Neuronal stem cell (in vitro differentiated cells): ENCODE results near the gene WHRN.

Source experiments
- DNase-seq: peaks from one replicate; pipeline ENCODE4 v3.0.0-alpha.2; 2013; ENCODE audit warnings: low spot score
- H2AFZ ChIP-seq: one replicate; pipeline ENCODE4 v1.6.1; 2013; ENCODE audit warnings: mild to moderate bottlenecking, low read length, inconsistent platforms
- H2AK5ac ChIP-seq: 2 replicates; pipeline ENCODE4 v1.6.1; 2013; ENCODE audit warnings: low read depth, mild to moderate bottlenecking, inconsistent platforms, low read length, moderate library complexity, mixed read lengths
- H2BK120ac ChIP-seq: 2 replicates; pipeline ENCODE4 v1.6.1; 2013; ENCODE audit warnings: low read depth, mild to moderate bottlenecking, inconsistent platforms, low read length, moderate library complexity, mixed read lengths
- H2BK12ac ChIP-seq: one replicate; pipeline ENCODE4 v1.6.1; 2013; ENCODE audit warnings: low read length, inconsistent platforms
- H2BK15ac ChIP-seq: 2 replicates; pipeline ENCODE4 v1.6.1; 2013; ENCODE audit warnings: mild to moderate bottlenecking, low read length, inconsistent platforms, mixed read lengths
- H2BK5ac ChIP-seq: one replicate; pipeline ENCODE4 v1.6.1; 2013; ENCODE audit warnings: inconsistent platforms, mild to moderate bottlenecking, low read length, moderate library complexity
- H3K14ac ChIP-seq: one replicate; pipeline ENCODE4 v1.6.1; 2013; ENCODE audit warnings: low read length, inconsistent platforms
- H3K18ac ChIP-seq: 2 replicates; pipeline ENCODE4 v1.6.1; 2013; ENCODE audit warnings: low read length, inconsistent platforms
- H3K23ac ChIP-seq: 2 replicates; pipeline ENCODE4 v1.6.1; 2013; ENCODE audit warnings: low read depth, mild to moderate bottlenecking, mixed read lengths, low read length, inconsistent platforms; ENCODE audit not compliant: poor library complexity
- H3K27ac ChIP-seq: replicated peaks from 3 replicates; pipeline ENCODE4 v1.5.1; 2013; ENCODE audit warnings: low read length, inconsistent platforms
- H3K27me3 ChIP-seq, 3 experiments: 2 replicates each; pipeline ENCODE4 v1.6.1; 2013; ENCODE audit warnings: low read length in 3 of 3, mild to moderate bottlenecking in 2 of 3, inconsistent platforms in 1 of 3, low read depth in 1 of 3, mixed read lengths in 1 of 3, moderate library complexity in 1 of 3; ENCODE audit not compliant: control insufficient read depth in 3 of 3, insufficient read depth in 3 of 3
- H3K36me3 ChIP-seq, 2 donors: replicated peaks in 1 of 2; 2 replicates each; pipeline ENCODE4 v1.6.1; 2013; ENCODE audit warnings: low read length in 2 of 2; ENCODE audit not compliant: control insufficient read depth in 2 of 2, insufficient read depth in 2 of 2
- H3K4ac ChIP-seq: 2 replicates; pipeline ENCODE4 v1.6.1; 2013; ENCODE audit warnings: inconsistent platforms, mild to moderate bottlenecking, low read length, moderate library complexity
- H3K4me1 ChIP-seq, 2 donors: 1 replicate in 1 of 2; 2 replicates in 1 of 2; pipeline ENCODE4 v1.6.1; 2013; ENCODE audit warnings: low read length in 2 of 2, low read depth in 1 of 2; ENCODE audit not compliant: control insufficient read depth in 2 of 2, insufficient read depth in 1 of 2
- H3K4me2 ChIP-seq: one replicate; pipeline ENCODE4 v1.6.1; 2013; ENCODE audit warnings: mild to moderate bottlenecking, low read length, inconsistent platforms; ENCODE audit not compliant: insufficient read depth, poor library complexity, severe bottlenecking
- H3K4me3 ChIP-seq, 2 donors: 2 replicates each; pipeline ENCODE4 v1.5.1; 2013; ENCODE audit warnings: low read length in 2 of 2, mild to moderate bottlenecking in 2 of 2, inconsistent platforms in 1 of 2, moderate library complexity in 1 of 2
- H3K79me1 ChIP-seq: one replicate; pipeline ENCODE4 v1.6.1; 2013; ENCODE audit warnings: low read depth, mild to moderate bottlenecking, inconsistent platforms, low read length, moderate library complexity
- H3K9ac ChIP-seq: one replicate; pipeline ENCODE4 v1.6.1; 2013; ENCODE audit warnings: mild to moderate bottlenecking, low read depth, low read length, inconsistent platforms; ENCODE audit not compliant: poor library complexity
- H3K9me3 ChIP-seq, 2 donors: replicated peaks in 1 of 2; 2 replicates each; pipeline versions ENCODE3 to v1.6.1; 2013; ENCODE audit warnings: low read length in 2 of 2, mild to moderate bottlenecking in 2 of 2, inconsistent platforms in 1 of 2, low read depth in 1 of 2, mixed read lengths in 1 of 2, moderate library complexity in 1 of 2; ENCODE audit not compliant: control insufficient read depth in 2 of 2, insufficient read depth in 1 of 2
- H4K8ac ChIP-seq: one replicate; pipeline ENCODE4 v1.6.1; 2013; ENCODE audit warnings: low read depth, mild to moderate bottlenecking, inconsistent platforms, low read length, moderate library complexity
- H4K91ac ChIP-seq: one replicate; pipeline ENCODE4 v1.6.1; 2013; ENCODE audit warnings: low read length, low read depth, mild to moderate bottlenecking, inconsistent platforms; ENCODE audit not compliant: poor library complexity
- WGBS, 2 donors: extraction: QIAGEN DNeasy Blood & Tissue Kit; methylation state at CpG; one replicate each; pipeline ENCODE4 v1.1.7; 2013; ENCODE audit warnings: missing lambda C conversion rate in 2 of 2, mixed read lengths in 1 of 2; ENCODE audit not compliant: insufficient read length in 2 of 2, insufficient replicate concordance in 1 of 2; ENCODE audit errors: extremely low coverage in 2 of 2; 5-methylcytosine and 5-hydroxymethylcytosine counted together

Gene WHRN

GRCh38 chr9:114464281-114465051 lies 40.8 kb downstream of the WHRN start:
- no peak overlapping the region for H2BK5ac ChIP-seq
- H3K9me3 ChIP-seq = no peaks in the 10 kb centered on the region
- no peak overlapping the region for H3K4me3 ChIP-seq
- DNase-seq = no peak
- H4K91ac ChIP-seq = no peak overlapping the region
- H2BK15ac ChIP-seq = no peak overlapping the region
- H4K8ac ChIP-seq = no peak overlapping the region
- peaks cover 0 to 3% of the 10 kb centered on the region in 2 donors for H3K4me1 ChIP-seq
- no peak overlapping the region for H3K18ac ChIP-seq
- H2AK5ac ChIP-seq = no peak overlapping the region
- no peak overlapping the region for H2AFZ ChIP-seq
- H3K27me3 ChIP-seq = no peaks in the 10 kb centered on the region
- no peaks in the 10 kb centered on the region for H3K79me1 ChIP-seq
- no peak overlapping the region for H2BK120ac ChIP-seq
- H3K23ac ChIP-seq = no peak overlapping the region
- no peaks in the 10 kb centered on the region for H3K36me3 ChIP-seq
- H3K4me2 ChIP-seq = no peak overlapping the region
- H3K4ac ChIP-seq = no peak overlapping the region
- H3K27ac ChIP-seq = no peak overlapping the region
- WGBS, 2 donors = no CpG with 5 or more reads among the region's 5 CpGs
- no peak overlapping the region for H3K14ac ChIP-seq
- no peak overlapping the region for H3K9ac ChIP-seq
- H2BK12ac ChIP-seq = no peak overlapping the region

GRCh38 chr9:114462791-114463190 lies 42.5 kb downstream of the WHRN start:
- Histone ChIP-seq H3K14ac (no peak overlapping the region), H3K79me1 (no peaks in the 10 kb centered on the region), H4K91ac (no peak overlapping the region), H3K4me3 (no peak overlapping the region), H3K4me2 (no peak overlapping the region), H4K8ac (no peak overlapping the region), H2BK15ac (no peak overlapping the region), H2AK5ac (no peak overlapping the region), H2AFZ (no peak overlapping the region), H2BK5ac (no peak overlapping the region), H3K36me3 (no peaks in the 10 kb centered on the region), H2BK120ac (no peak overlapping the region), H3K23ac (no peak overlapping the region), H3K4ac (no peak overlapping the region), H2BK12ac (no peak overlapping the region), H3K9me3 (no peaks in the 10 kb centered on the region), H3K9ac (no peak overlapping the region), H3K27ac (no peak overlapping the region), H3K27me3 (no peaks in the 10 kb centered on the region), H3K18ac (no peak overlapping the region), H3K4me1 (peaks cover 0 to 3% of the 10 kb centered on the region in 2 donors)
- DNase-seq = no peak
- WGBS, 2 donors = no CpG with 5 or more reads among the region's 5 CpGs

- H3K4me1 ChIP-seq = peaks cover 0 to 3% of the 10 kb centered on the region in 2 donors
- no peak overlapping the region for H3K9ac ChIP-seq
- H2BK120ac ChIP-seq = no peak overlapping the region
- H4K91ac ChIP-seq = no peak overlapping the region
- no peak overlapping the region for H3K4me2 ChIP-seq
- H3K14ac ChIP-seq = no peak overlapping the region
- H3K36me3 ChIP-seq = no peaks in the 10 kb centered on the region
- no peak overlapping the region for H3K4me3 ChIP-seq
- no peaks in the 10 kb centered on the region for H3K9me3 ChIP-seq
- no peaks in the 10 kb centered on the region for H3K27me3 ChIP-seq
- H3K23ac ChIP-seq = no peak overlapping the region
- H4K8ac ChIP-seq = no peak overlapping the region
- no peak overlapping the region for H3K4ac ChIP-seq
- no peak overlapping the region for H3K18ac ChIP-seq
- no peak overlapping the region for H2BK5ac ChIP-seq
- H2AFZ ChIP-seq = no peak overlapping the region
- no peaks in the 10 kb centered on the region for H3K79me1 ChIP-seq
- DNase-seq = no peak
- H3K27ac ChIP-seq = no peak overlapping the region
- no peak overlapping the region for H2AK5ac ChIP-seq
- no peak overlapping the region for H2BK15ac ChIP-seq
- no CpG with 5 or more reads among the region's 4 CpGs for WGBS, 2 donors
- no peak overlapping the region for H2BK12ac ChIP-seq
Measured at GRCh38 chr9:114461468-114461867, 43.8 kb downstream of the WHRN start.

GRCh38 chr9:114460513-114461199 lies 44.6 kb downstream of the WHRN start:
- Histone ChIP-seq H3K36me3 (no peaks in the 10 kb centered on the region), H3K4ac (no peak overlapping the region), H3K23ac (no peak overlapping the region), H3K9me3 (no peaks in the 10 kb centered on the region), H4K91ac (no peak overlapping the region), H3K4me2 (no peak overlapping the region), H3K14ac (no peak overlapping the region), H4K8ac (no peak overlapping the region), H3K27me3 (no peaks in the 10 kb centered on the region), H2AK5ac (no peak overlapping the region), H2BK5ac (no peak overlapping the region), H3K27ac (no peak overlapping the region), H2AFZ (no peak overlapping the region), H3K79me1 (no peaks in the 10 kb centered on the region), H2BK15ac (no peak overlapping the region), H3K18ac (no peak overlapping the region), H3K4me3 (no peak overlapping the region), H2BK120ac (no peak overlapping the region), H3K9ac (no peak overlapping the region), H3K4me1 (peaks cover 0 to 3% of the 10 kb centered on the region in 2 donors), H2BK12ac (no peak overlapping the region)
- no CpG with 5 or more reads among the region's 8 CpGs for WGBS, 2 donors
- no peak for DNase-seq
